DND-41 (cell line): ENCODE measurements around the gene PAK4.

Experiments used
- ATAC-seq: fragments of 200-7000 bp; cut with Tn5 transposase; 3 replicates; pipeline ENCODE4 v1.9.1; 2021; ENCODE audit warnings: low read depth; ENCODE audit not compliant: insufficient read depth
- DNase-seq: peaks from one replicate; pipeline ENCODE4 v3.0.0-alpha.2; 2020
- H2AFZ ChIP-seq: 2 replicates; pipeline ENCODE4 v1.6.0; 2012; ENCODE audit warnings: low read depth, low read length
- H3K27ac ChIP-seq: 2 replicates; pipeline ENCODE4 v1.5.1; 2012; ENCODE audit warnings: low read length, inconsistent platforms
- H3K27me3 ChIP-seq: fragments of 200-600 bp; sonication (generic); 2 replicates; pipeline ENCODE4 v1.6.0; 2012; ENCODE audit warnings: low read length, mild to moderate bottlenecking, inconsistent platforms; ENCODE audit not compliant: insufficient read depth, poor library complexity
- H3K36me3 ChIP-seq: 2 replicates; pipeline ENCODE4 v1.5.1; 2012; ENCODE audit warnings: low read length, inconsistent platforms; ENCODE audit not compliant: insufficient read depth
- H3K4me1 ChIP-seq: 2 replicates; pipeline ENCODE4 v1.5.1; 2012; ENCODE audit warnings: mild to moderate bottlenecking, low read length; ENCODE audit not compliant: insufficient read depth
- H3K4me2 ChIP-seq: 2 replicates; pipeline ENCODE4 v1.6.0; 2012; ENCODE audit warnings: mild to moderate bottlenecking, moderate library complexity, low read length, inconsistent platforms; ENCODE audit not compliant: insufficient read depth
- H3K4me3 ChIP-seq, 2 experiments: fragments of 200-600 bp in 1 of 2; shearing (Covaris generic) in 1 of 2; 2 replicates each; pipeline ENCODE4 v1.5.1; 2012 to 2016; ENCODE audit warnings: inconsistent platforms in 2 of 2, low read length in 2 of 2, mild to moderate bottlenecking in 2 of 2, low read depth in 1 of 2, moderate library complexity in 1 of 2
- H3K79me2 ChIP-seq: 2 replicates; pipeline ENCODE4 v1.6.0; 2012; ENCODE audit warnings: low read length, inconsistent platforms; ENCODE audit not compliant: insufficient read depth
- H3K9ac ChIP-seq: 2 replicates; pipeline ENCODE4 v1.6.0; 2012; ENCODE audit warnings: low read depth, mild to moderate bottlenecking, inconsistent platforms, low read length, moderate library complexity
- H3K9me3 ChIP-seq: 2 replicates; pipeline ENCODE4 v1.5.1; 2012; ENCODE audit warnings: low read length, moderate library complexity, mild to moderate bottlenecking, inconsistent platforms; ENCODE audit not compliant: insufficient read depth, severe bottlenecking
- H4K20me1 ChIP-seq: 2 replicates; pipeline ENCODE4 v1.6.0; 2012; ENCODE audit warnings: low read length; ENCODE audit not compliant: insufficient read depth
- EZH2 ChIP-seq: IDR thresholded peaks from 3 replicates; pipeline ENCODE4 v1.6.1; 2012; ENCODE audit warnings: borderline replicate concordance, low read depth, mild to moderate bottlenecking, moderate library complexity, low read length, inconsistent platforms; ENCODE audit not compliant: severe bottlenecking
- TF ChIP-seq, protein P1 (sequence below): IDR thresholded peaks from 2 replicates; pipeline ENCODE4 v1.5.1; 2012; ENCODE audit warnings: borderline replicate concordance, low read length, moderate library complexity, mild to moderate bottlenecking; ENCODE audit not compliant: poor library complexity, severe bottlenecking; ENCODE audit errors: extremely low read depth

Gene PAK4

DNA sequence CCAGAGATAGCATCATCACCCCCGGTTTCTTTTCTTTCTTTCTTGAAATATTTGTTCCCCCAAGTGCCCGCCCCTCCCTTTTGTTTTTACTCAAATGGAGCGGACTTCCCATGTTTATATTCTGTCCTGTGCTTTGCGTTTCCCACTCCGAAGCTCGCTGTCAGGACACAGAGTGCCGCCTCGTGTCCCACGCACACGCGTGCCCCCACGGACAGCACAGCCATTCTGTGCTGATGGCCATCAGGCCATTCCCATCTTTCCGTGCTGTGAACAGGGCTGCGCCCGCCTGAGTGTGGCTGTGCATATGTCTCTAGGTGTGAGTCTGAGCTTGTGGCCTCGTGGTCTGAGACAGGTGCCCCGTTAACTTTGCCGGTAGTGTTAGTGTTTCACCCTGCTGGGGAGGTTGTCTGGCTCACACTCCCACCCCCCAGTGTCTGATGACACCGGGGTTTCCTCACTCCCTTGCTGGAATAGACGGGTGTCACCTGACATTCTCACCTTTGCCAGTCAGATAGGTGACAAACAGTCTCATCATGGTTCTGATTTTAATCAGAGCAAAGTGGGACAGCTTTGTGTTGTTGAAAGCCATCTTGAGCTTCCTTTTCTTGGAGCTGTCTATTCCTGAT is 6.9 kb downstream of the PAK4 start:
- no peaks in the 10 kb centered on the region for H3K9me3 ChIP-seq
- H3K27ac ChIP-seq = no peak overlapping the region
- H3K4me1 ChIP-seq = peaks cover 9% of the 10 kb centered on the region
- H3K27me3 ChIP-seq = no peaks in the 10 kb centered on the region
- no peak for ATAC-seq
- peaks cover 99% of the 10 kb centered on the region for H3K79me2 ChIP-seq
- no peak for DNase-seq
- H3K36me3 ChIP-seq = no peaks in the 10 kb centered on the region
- no peak overlapping the region for H3K4me3 ChIP-seq
- TF ChIP-seq EZH2 = no peak
- TF ChIP-seq, protein P1, sequence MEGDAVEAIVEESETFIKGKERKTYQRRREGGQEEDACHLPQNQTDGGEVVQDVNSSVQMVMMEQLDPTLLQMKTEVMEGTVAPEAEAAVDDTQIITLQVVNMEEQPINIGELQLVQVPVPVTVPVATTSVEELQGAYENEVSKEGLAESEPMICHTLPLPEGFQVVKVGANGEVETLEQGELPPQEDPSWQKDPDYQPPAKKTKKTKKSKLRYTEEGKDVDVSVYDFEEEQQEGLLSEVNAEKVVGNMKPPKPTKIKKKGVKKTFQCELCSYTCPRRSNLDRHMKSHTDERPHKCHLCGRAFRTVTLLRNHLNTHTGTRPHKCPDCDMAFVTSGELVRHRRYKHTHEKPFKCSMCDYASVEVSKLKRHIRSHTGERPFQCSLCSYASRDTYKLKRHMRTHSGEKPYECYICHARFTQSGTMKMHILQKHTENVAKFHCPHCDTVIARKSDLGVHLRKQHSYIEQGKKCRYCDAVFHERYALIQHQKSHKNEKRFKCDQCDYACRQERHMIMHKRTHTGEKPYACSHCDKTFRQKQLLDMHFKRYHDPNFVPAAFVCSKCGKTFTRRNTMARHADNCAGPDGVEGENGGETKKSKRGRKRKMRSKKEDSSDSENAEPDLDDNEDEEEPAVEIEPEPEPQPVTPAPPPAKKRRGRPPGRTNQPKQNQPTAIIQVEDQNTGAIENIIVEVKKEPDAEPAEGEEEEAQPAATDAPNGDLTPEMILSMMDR = no peak
- H4K20me1 ChIP-seq = peaks cover 78% of the 10 kb centered on the region
- H2AFZ ChIP-seq = no peak overlapping the region
- no peak overlapping the region for H3K4me2 ChIP-seq
- H3K9ac ChIP-seq = no peak overlapping the region

DNA sequence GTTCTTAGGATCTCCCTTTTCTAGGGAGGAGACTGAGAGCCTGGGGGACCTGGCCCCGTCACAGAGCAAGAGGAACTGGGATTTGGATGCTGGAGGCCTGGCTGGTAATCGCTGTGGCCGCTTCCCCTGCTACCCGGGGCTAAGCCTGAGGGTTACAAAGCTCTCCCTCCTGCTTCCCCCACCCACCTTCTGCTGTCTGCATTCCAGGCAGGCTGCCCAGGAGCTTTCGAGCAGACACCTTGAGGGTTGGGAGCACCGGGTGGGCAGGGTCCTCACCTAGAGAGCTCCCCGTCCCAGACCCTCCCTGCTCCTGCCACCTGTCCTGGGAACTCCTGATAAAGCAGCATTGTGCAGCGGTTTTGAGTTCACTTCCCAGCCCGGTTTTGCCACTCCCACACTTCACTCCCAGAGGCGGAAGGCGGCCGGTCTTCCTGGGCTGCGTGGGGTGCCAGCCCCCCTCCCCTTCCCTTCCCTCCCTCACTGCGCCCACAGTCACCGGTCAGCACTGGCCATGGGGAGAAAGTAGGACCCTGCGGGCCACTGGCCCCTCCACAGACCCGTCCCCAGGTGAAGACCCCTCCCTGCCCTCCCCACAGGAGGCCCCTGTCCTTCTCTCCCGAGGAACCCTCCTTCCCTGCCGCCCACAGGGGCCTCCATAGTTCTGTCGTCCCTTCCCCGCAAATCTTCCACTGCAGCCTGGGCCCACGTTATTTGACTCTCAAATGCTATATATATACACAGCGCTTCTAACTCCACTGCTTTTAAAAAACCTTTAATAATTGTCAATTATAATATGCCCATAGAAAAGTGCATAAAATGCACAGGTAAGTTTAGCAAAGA is 8.1 kb downstream of the PAK4 start:
- ATAC-seq (no peak), DNase-seq (no peak)
- Histone ChIP-seq H3K27me3 (no peaks in the 10 kb centered on the region), H4K20me1 (peaks cover 72% of the 10 kb centered on the region), H3K9ac (no peak overlapping the region), H3K27ac (no peak overlapping the region), H3K4me2 (no peak overlapping the region), H3K79me2 (peaks cover 99% of the 10 kb centered on the region), H3K36me3 (no peaks in the 10 kb centered on the region), H3K9me3 (no peaks in the 10 kb centered on the region), H3K4me3 (no peak overlapping the region), H3K4me1 (no peaks in the 10 kb centered on the region), H2AFZ (no peak overlapping the region)
- TF ChIP-seq, protein P1 = no peak
- no peak for TF ChIP-seq EZH2

DNA sequence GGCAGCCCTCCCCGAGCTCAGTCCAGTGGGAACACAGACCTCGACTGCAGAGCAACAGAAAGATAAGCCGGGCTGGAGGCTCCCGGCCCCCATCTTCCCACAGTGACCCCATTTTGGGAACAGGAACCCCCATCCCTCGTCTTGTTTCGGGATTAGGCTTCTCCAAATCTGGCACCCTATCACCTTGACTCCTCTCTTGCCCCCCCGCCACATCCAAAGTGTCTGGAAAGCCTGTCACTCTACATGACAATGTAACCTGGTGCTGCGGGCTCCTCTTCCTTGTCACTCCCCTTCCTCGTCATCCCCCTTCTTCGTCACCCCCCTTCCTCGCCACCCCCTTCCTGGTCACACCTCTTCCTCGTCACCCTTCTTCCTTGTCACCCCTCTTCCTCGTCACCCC is 10.1 kb downstream of the PAK4 start:
- H3K4me2 ChIP-seq = no peak overlapping the region

More for the DNA sequence above, 10.1 kb downstream of the PAK4 start:
- Histone ChIP-seq H3K27ac (no peak overlapping the region), H3K79me2 (peaks cover 100% of the 10 kb centered on the region), H3K4me1 (no peaks in the 10 kb centered on the region), H3K4me3 (no peak overlapping the region), H3K27me3 (no peaks in the 10 kb centered on the region), H2AFZ (no peak overlapping the region), H3K9me3 (no peaks in the 10 kb centered on the region), H3K9ac (no peak overlapping the region), H4K20me1 (peaks cover 83% of the 10 kb centered on the region), H3K36me3 (no peaks in the 10 kb centered on the region)
- DNase-seq (no peak), ATAC-seq (no peak)
- TF ChIP-seq EZH2 = no peak
- TF ChIP-seq, protein P1 = no peak
